Mesenchymal stem cell (in vitro differentiated cells and primary cell): ENCODE data around the gene SLC7A10.

Experiments
- DNase-seq: peaks from one replicate; pipeline ENCODE4 v3.0.0-alpha.2; 2013
- H2AFZ ChIP-seq: one replicate; pipeline ENCODE4 v1.6.1; 2013; ENCODE audit warnings: low read depth, mild to moderate bottlenecking, control low read depth, inconsistent platforms, low read length, moderate library complexity
- H2AK5ac ChIP-seq: 2 replicates; pipeline ENCODE4 v1.6.1; 2013; ENCODE audit warnings: low read length, moderate library complexity, mild to moderate bottlenecking, inconsistent platforms; ENCODE audit not compliant: severe bottlenecking
- H2BK120ac ChIP-seq: one replicate; pipeline ENCODE4 v1.6.1; 2013; ENCODE audit warnings: low read depth, mild to moderate bottlenecking, inconsistent platforms, low read length, moderate library complexity
- H2BK12ac ChIP-seq, 2 experiments: one replicate each; pipeline ENCODE4 v1.6.1; 2013; ENCODE audit warnings: inconsistent platforms in 2 of 2, low read length in 2 of 2, mild to moderate bottlenecking in 2 of 2, moderate library complexity in 2 of 2, control low read depth in 1 of 2
- H2BK15ac ChIP-seq: one replicate; pipeline ENCODE4 v1.6.1; 2013; ENCODE audit warnings: mild to moderate bottlenecking, low read depth, inconsistent platforms; ENCODE audit not compliant: poor library complexity, severe bottlenecking
- H2BK5ac ChIP-seq: 2 replicates; pipeline ENCODE4 v1.6.1; 2013; ENCODE audit warnings: low read depth, mild to moderate bottlenecking, low read length, control low read depth, inconsistent platforms; ENCODE audit not compliant: poor library complexity, severe bottlenecking
- H3K14ac ChIP-seq, 2 experiments: one replicate each; pipeline ENCODE4 v1.6.1; 2013; ENCODE audit warnings: inconsistent platforms in 2 of 2, low read length in 2 of 2, control low read depth in 1 of 2, mild to moderate bottlenecking in 1 of 2, moderate library complexity in 1 of 2
- H3K18ac ChIP-seq, 2 experiments: one replicate each; pipeline ENCODE4 v1.6.1; 2013; ENCODE audit warnings: inconsistent platforms in 2 of 2, low read length in 2 of 2, control low read depth in 1 of 2, low read depth in 1 of 2, mild to moderate bottlenecking in 1 of 2
- H3K23ac ChIP-seq, 2 experiments: one replicate each; pipeline ENCODE4 v1.6.1; 2013; ENCODE audit warnings: inconsistent platforms in 2 of 2, low read length in 2 of 2, mild to moderate bottlenecking in 2 of 2, moderate library complexity in 2 of 2, control low read depth in 1 of 2
- H3K27ac ChIP-seq: 2 replicates; pipeline ENCODE4 v1.5.1; 2013; ENCODE audit warnings: mild to moderate bottlenecking, moderate library complexity, low read length, control low read depth, inconsistent platforms; ENCODE audit not compliant: poor library complexity, severe bottlenecking
- H3K27me3 ChIP-seq, 2 experiments: 2 replicates each; pipeline versions ENCODE4 v1.6.1 to v1.7.0; 2013; ENCODE audit warnings: low read length in 2 of 2, mild to moderate bottlenecking in 2 of 2, moderate library complexity in 2 of 2, control low read depth in 1 of 2, inconsistent platforms in 1 of 2; ENCODE audit not compliant: control insufficient read depth in 1 of 2, insufficient read depth in 1 of 2
- H3K36me3 ChIP-seq, 2 experiments: 2 replicates each; pipeline versions ENCODE4 v1.6.1 to v1.7.0; 2013; ENCODE audit warnings: low read length in 2 of 2, control low read depth in 1 of 2, inconsistent platforms in 1 of 2, low read depth in 1 of 2, mild to moderate bottlenecking in 1 of 2; ENCODE audit not compliant: insufficient read depth in 2 of 2, control insufficient read depth in 1 of 2
- H3K4ac ChIP-seq, 2 experiments: one replicate each; pipeline ENCODE4 v1.6.1; 2013; ENCODE audit warnings: inconsistent platforms in 2 of 2, low read length in 2 of 2, mild to moderate bottlenecking in 2 of 2, moderate library complexity in 2 of 2, control low read depth in 1 of 2, low read depth in 1 of 2
- H3K4me1 ChIP-seq: 2 replicates; pipeline ENCODE4 v1.6.1; 2013; ENCODE audit warnings: low read depth, low read length, control low read depth; ENCODE audit not compliant: control insufficient read depth, insufficient read depth
- H3K4me2 ChIP-seq: 2 replicates; pipeline ENCODE4 v1.6.1; 2013; ENCODE audit warnings: low read length, mild to moderate bottlenecking, inconsistent platforms; ENCODE audit not compliant: poor library complexity, severe bottlenecking
- H3K4me3 ChIP-seq, 2 experiments: 2 replicates each; pipeline versions ENCODE4 v1.5.1 to v1.7.0; 2013; ENCODE audit warnings: low read length in 2 of 2, mild to moderate bottlenecking in 2 of 2, control low read depth in 1 of 2, low read depth in 1 of 2; ENCODE audit not compliant: insufficient read depth in 1 of 2
- H3K79me1 ChIP-seq: replicated peaks from 2 replicates; pipeline ENCODE4 v1.6.1; 2013; ENCODE audit warnings: mild to moderate bottlenecking, control low read depth, low read length, inconsistent platforms; ENCODE audit not compliant: poor library complexity, severe bottlenecking
- H3K9ac ChIP-seq: 2 replicates; pipeline ENCODE4 v1.7.0; 2013; ENCODE audit warnings: mild to moderate bottlenecking, low read length, moderate library complexity
- H3K9me3 ChIP-seq: 2 replicates; pipeline ENCODE4 v1.7.0; 2013; ENCODE audit warnings: mild to moderate bottlenecking, low read length; ENCODE audit not compliant: control insufficient read depth
- H4K8ac ChIP-seq: one replicate; pipeline ENCODE4 v1.6.1; 2013; ENCODE audit warnings: inconsistent platforms, mild to moderate bottlenecking, low read length, moderate library complexity
- H4K91ac ChIP-seq: one replicate; pipeline ENCODE4 v1.6.1; 2013; ENCODE audit warnings: mild to moderate bottlenecking, low read length, inconsistent platforms
- WGBS: methylation state at CpG from one replicate; pipeline ENCODE4 v1.1.7; 2013; ENCODE audit warnings: mixed read lengths; 5-methylcytosine and 5-hydroxymethylcytosine counted together

Gene SLC7A10

DNA sequence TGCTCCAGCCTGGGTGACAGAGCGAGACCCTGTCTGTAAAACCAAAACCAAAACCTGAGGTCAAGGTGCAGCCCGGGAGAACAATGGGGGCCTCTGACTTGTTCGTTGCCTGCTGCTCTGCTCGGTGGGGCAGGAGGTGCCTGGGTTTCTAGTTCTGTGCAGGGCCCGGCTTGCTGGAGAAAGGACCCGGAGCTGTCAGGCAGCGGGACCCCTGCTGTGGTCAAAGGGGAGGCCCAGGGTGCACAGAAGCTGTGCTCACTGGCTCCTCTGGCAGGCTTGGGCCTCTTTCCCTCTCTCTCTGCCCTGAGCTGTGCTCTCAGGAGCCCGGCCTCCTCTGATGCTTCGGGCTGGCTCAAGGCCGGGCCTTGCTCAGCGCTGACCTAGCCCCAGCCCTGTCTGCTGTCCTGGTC lies 28.1 kb downstream of the SLC7A10 start:
- Histone ChIP-seq H3K4me1 (peaks cover 21% of the 10 kb centered on the region), H3K36me3 (peaks cover 28 to 33% of the 10 kb centered on the region in 2 experiments), H3K14ac (no peak overlapping the region), H2AK5ac (no peak overlapping the region), H3K4ac (no peak overlapping the region), H3K27me3 (peaks cover 3 to 4% of the 10 kb centered on the region in 2 experiments), H2BK5ac (no peak overlapping the region), H2BK12ac (no peak overlapping the region), H4K8ac (no peak overlapping the region), H3K4me2 (no peak overlapping the region), H3K79me1 (peaks cover 2% of the 10 kb centered on the region), H2BK120ac (no peak overlapping the region), H3K23ac (no peak overlapping the region), H2BK15ac (no peak overlapping the region), H3K9ac (no peak overlapping the region), H3K27ac (no peak overlapping the region), H3K4me3 (no peak overlapping the region), H3K18ac (no peak overlapping the region), H4K91ac (no peak overlapping the region), H3K9me3 (no peaks in the 10 kb centered on the region), H2AFZ (no peak overlapping the region)
- 91% methylated on average over 11 of the region's 11 CpGs for WGBS
- DNase-seq = no peak

DNA sequence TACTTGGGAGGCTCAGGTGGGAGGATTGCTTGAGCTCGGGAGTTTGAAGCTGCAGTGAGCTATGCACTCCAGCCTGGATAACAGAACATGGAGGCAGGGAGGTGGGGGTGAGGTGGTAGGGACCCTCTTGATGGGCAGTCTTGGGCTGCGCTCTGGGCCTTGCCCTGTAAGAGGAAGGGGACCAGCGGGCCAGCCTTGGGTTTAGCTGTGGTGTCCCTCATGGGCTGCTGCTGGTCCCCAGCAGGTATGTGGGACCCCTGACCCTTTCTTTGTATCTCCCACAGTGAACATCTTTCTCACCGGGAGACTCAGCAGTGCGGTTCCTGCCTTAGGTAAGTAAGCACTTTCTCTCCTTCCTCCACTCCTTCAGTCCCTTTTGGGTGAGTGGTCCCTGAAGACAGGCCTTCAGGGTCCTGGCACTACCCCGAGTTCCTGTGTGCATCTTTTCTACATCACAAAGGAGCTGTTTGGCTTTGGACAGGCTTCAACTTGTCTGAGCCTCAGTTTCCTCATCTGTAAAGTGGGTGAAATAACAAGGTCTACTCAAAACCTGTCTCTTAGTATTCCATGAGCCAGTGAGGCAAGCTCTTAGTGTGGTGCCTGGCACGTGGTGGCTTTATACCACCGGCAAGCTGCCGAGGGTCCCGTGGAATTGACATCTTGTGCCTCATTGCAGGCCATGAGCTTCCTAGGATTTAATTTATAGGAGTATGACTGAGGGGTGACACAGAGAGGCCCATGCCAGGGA lies 29.0 kb downstream of the SLC7A10 start:
- H3K27me3 ChIP-seq = peaks cover 5 to 13% of the 10 kb centered on the region in 2 experiments
- 97% methylated on average over 10 of the region's 10 CpGs for WGBS
- H3K79me1 ChIP-seq = peaks cover 2% of the 10 kb centered on the region
- H4K91ac ChIP-seq = no peak overlapping the region
- H3K4ac ChIP-seq = no peak overlapping the region
- H4K8ac ChIP-seq = no peak overlapping the region
- H2BK5ac ChIP-seq = no peak overlapping the region
- no peak overlapping the region for H2AFZ ChIP-seq
- H3K4me3 ChIP-seq = no peak overlapping the region
- no peak for DNase-seq
- no peak overlapping the region for H3K9ac ChIP-seq
- no peak overlapping the region for H3K4me2 ChIP-seq
- no peak overlapping the region for H2AK5ac ChIP-seq
- H3K23ac ChIP-seq = no peak overlapping the region
- H3K36me3 ChIP-seq = peaks cover 21 to 27% of the 10 kb centered on the region in 2 experiments
- H3K18ac ChIP-seq = no peak overlapping the region
- H3K9me3 ChIP-seq = no peaks in the 10 kb centered on the region
- no peak overlapping the region for H2BK120ac ChIP-seq
- no peak overlapping the region for H3K14ac ChIP-seq
- H2BK12ac ChIP-seq = no peak overlapping the region
- no peak overlapping the region for H2BK15ac ChIP-seq
- peaks cover 18% of the 10 kb centered on the region for H3K4me1 ChIP-seq
- H3K27ac ChIP-seq = no peak overlapping the region

DNA sequence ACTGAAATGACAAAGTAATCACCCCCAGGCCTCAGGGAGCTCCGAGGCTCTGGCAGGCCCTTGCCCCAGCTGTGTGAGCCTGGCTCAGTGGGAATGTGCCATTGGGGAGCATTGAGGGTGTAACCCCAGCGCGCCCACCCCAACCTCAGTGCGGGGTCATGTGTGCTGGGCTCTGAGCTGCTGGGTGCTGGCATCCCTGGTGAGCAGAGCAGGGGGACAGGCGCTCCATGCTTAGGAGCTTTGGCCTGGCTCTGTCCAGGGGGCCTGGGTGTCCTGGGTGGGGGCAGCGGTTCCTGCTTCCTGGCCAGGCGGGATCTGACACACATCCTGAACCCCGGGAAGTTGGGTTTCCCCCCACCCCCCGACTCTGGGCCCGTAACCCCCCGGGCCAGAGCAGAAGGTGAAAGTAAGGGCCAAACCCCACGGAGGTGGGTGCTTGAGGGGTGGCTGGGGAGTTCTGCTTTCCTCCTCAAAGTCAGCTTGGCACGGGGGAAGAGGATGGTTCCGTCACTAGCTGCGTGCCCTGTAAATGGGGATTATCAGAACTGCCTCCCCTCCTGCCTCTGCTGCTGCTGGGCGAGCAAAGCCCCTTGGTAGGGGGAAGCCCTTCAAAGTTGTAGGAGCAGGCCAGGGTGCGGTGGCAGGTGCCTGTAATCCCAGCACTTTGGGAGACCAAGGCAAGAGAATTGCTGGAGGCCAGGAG lies 29.9 kb downstream of the SLC7A10 start:
- H3K14ac ChIP-seq = peak overlapping the region in 1 of 2 experiments; percentile 21
- no peak overlapping the region for H2BK15ac ChIP-seq
- 87% methylated on average over 17 of the region's 17 CpGs for WGBS

More for the DNA sequence above, 29.9 kb downstream of the SLC7A10 start:
- H3K9ac ChIP-seq = peak overlapping the region; percentile 81
- peaks cover 2% of the 10 kb centered on the region for H3K79me1 ChIP-seq
- H2BK120ac ChIP-seq = no peak overlapping the region
- no peak overlapping the region for H3K27ac ChIP-seq
- H3K18ac ChIP-seq = peak overlapping the region in 1 of 2 experiments; percentile 5
- no peak overlapping the region for H2AK5ac ChIP-seq
- H3K23ac ChIP-seq = peak overlapping the region in 1 of 2 experiments; percentile 66
- H4K91ac ChIP-seq = peak overlapping the region; percentile 25
- H4K8ac ChIP-seq = no peak overlapping the region
- no peaks in the 10 kb centered on the region for H3K9me3 ChIP-seq
- peak overlapping the region in 1 of 2 experiments; percentile 80 for H3K4me3 ChIP-seq
- peaks cover 5 to 18% of the 10 kb centered on the region in 2 experiments for H3K27me3 ChIP-seq
- no peak for DNase-seq
- H3K4ac ChIP-seq = no peak overlapping the region
- no peak overlapping the region for H2AFZ ChIP-seq
- peaks cover 21 to 25% of the 10 kb centered on the region in 2 experiments for H3K36me3 ChIP-seq
- no peak overlapping the region for H2BK5ac ChIP-seq
- H3K4me2 ChIP-seq = peak overlapping the region; percentile 93
- H2BK12ac ChIP-seq = no peak overlapping the region
- H3K4me1 ChIP-seq = peaks cover 17% of the 10 kb centered on the region
